ENCODE data around the gene SAMSN1. TPM values are rescaled to one million over a fixed set of nuclear protein-coding genes. Genes with fewer than 3 reads are reported as not detected.

Gene SAMSN1
- total and polyA plus RNA-seq, 2 experiments from 2014 or later: 3.2 to 5.4 TPM

GRCh38 chr21:14573244-14573643 lies 27.1 kb upstream of the SAMSN1 start:
- Histone ChIP-seq H3K4me2 (no peak overlapping the region), H3K27ac (ENCODE audit: low read depth) (no peak overlapping the region), H3K36me3 (ENCODE audit: insufficient read depth) (no peaks in the 10 kb centered on the region), H2AFZ (peak overlapping the region; percentile 45; the same call in 1 of the 2 replicates), H3K27me3 (ENCODE audit: insufficient read depth) (no peaks in the 10 kb centered on the region), H3F3A (replicated peaks; ENCODE audit: low read depth) (no peaks in the 10 kb centered on the region), H3K9me2 (ENCODE audit: insufficient read depth) (no peaks in the 10 kb centered on the region), H3K4me1 (ENCODE audit: insufficient read depth) (no peaks in the 10 kb centered on the region), H3K4me3 (no peak overlapping the region), H4K20me1 (replicated peaks; ENCODE audit: insufficient read depth) (no peaks in the 10 kb centered on the region), H3K79me2 (replicated peaks; ENCODE audit: insufficient read depth) (no peaks in the 10 kb centered on the region)
- TF ChIP-seq CREB1 (CRISPR knock-in tag; IDR thresholded peaks at IDR 0.05; ENCODE audit: low read depth): no peak
- TF ChIP-seq JUNB (IDR thresholded peaks at IDR 0.05; ENCODE audit: unreplicated experiment): no peak
- TF ChIP-seq STAT1 (IDR thresholded peaks at IDR 0.05; ENCODE audit: unreplicated experiment): no peak
- no peak overlapping the region for H3K27ac Mint-ChIP-seq
- H3K27me3 Mint-ChIP-seq (ENCODE audit: insufficient read depth, low read depth, poor library complexity): no peaks in the 10 kb centered on the region
- H3K36me3 Mint-ChIP-seq (ENCODE audit: low read depth): no peaks in the 10 kb centered on the region
- H3K9me3 Mint-ChIP-seq: no peaks in the 10 kb centered on the region; the same call in 2 of the 3 replicates
- DNase-seq (ENCODE audit: low spot score) (no peak), ATAC-seq (no peak)
- no peak overlapping the region for H3K4me3 Mint-ChIP-seq
- peaks cover 2% of the 10 kb centered on the region; the same call in 2 of the 3 replicates for H3K4me1 Mint-ChIP-seq

GRCh38 chr21:14572204-14572780 lies 26.2 kb upstream of the SAMSN1 start:
- 0 out of 2 replicates have a peak overlapping the region, but pooled peaks have one; percentile 6 for H2AFZ ChIP-seq
- H3K27ac Mint-ChIP-seq: no peak overlapping the region
- no peak for ATAC-seq
- no peak for TF ChIP-seq REST (IDR thresholded peaks at IDR 0.05; ENCODE audit: unreplicated experiment)
- TF ChIP-seq POLR2AphosphoS5 (IDR thresholded peaks at IDR 0.05; ENCODE audit: low read depth): no peak
- no peak for TF ChIP-seq STAT1 (IDR thresholded peaks at IDR 0.05; ENCODE audit: unreplicated experiment)
- TF ChIP-seq JUNB (IDR thresholded peaks at IDR 0.05; ENCODE audit: unreplicated experiment): no peak
- TF ChIP-seq ETS1 (IDR thresholded peaks at IDR 0.05): no peak
- no peak for TF ChIP-seq ZNF331 (CRISPR knock-in tag; IDR thresholded peaks at IDR 0.05; ENCODE audit: low read depth)
- TF ChIP-seq EZH2phosphoT487 (IDR thresholded peaks at IDR 0.05; ENCODE audit: unreplicated experiment): no peak
- no peak for TF ChIP-seq ZNF114 (CRISPR knock-in tag; IDR thresholded peaks at IDR 0.05)
- no peak for TF ChIP-seq ZNF462 (CRISPR knock-in tag; IDR thresholded peaks at IDR 0.05)

More at GRCh38 chr21:14572204-14572780, 26.2 kb upstream of the SAMSN1 start:
- H3K4me1 Mint-ChIP-seq: peaks cover 2% of the 10 kb centered on the region; the same call in 2 of the 3 replicates
- Histone ChIP-seq H3K27me3 (ENCODE audit: insufficient read depth) (no peaks in the 10 kb centered on the region), H3K4me3 (no peak overlapping the region), H3K36me3 (ENCODE audit: insufficient read depth) (no peaks in the 10 kb centered on the region), H3K79me2 (replicated peaks; ENCODE audit: insufficient read depth) (no peaks in the 10 kb centered on the region), H3K27ac (ENCODE audit: low read depth) (no peak overlapping the region), H4K20me1 (replicated peaks; ENCODE audit: insufficient read depth) (no peaks in the 10 kb centered on the region), H3F3A (replicated peaks; ENCODE audit: low read depth) (no peaks in the 10 kb centered on the region), H3K9me2 (ENCODE audit: insufficient read depth) (no peaks in the 10 kb centered on the region), H3K4me1 (ENCODE audit: insufficient read depth) (no peaks in the 10 kb centered on the region), H3K4me2 (no peak overlapping the region)
- no peaks in the 10 kb centered on the region for H3K9me3 Mint-ChIP-seq
- H3K4me3 Mint-ChIP-seq: no peak overlapping the region
- no peak for DNase-seq (ENCODE audit: low spot score)
- H3K27me3 Mint-ChIP-seq (ENCODE audit: insufficient read depth, low read depth, poor library complexity): no peaks in the 10 kb centered on the region
- no peaks in the 10 kb centered on the region for H3K36me3 Mint-ChIP-seq (ENCODE audit: low read depth)
